Measurements from ENCODE around the gene FAM227A. TPM values are rescaled to one million over a fixed set of nuclear protein-coding genes. Genes with fewer than 3 reads are reported as not detected.

The FAM227A gene
- total and polyA plus RNA-seq, 2 of the 13 experiments (the other 11 are each of a cell fraction or from before 2014, with no cell fraction given), result 1.0 to 1.5 TPM

- no peak overlapping the region for H3K4me2 ChIP-seq (ENCODE audit: low read depth, low read length)
- H3K9me3 ChIP-seq (ENCODE audit: low read length), result no peaks in the 10 kb centered on the region
- ChIA-PET POLR2A (no interaction called here), CTCF (ENCODE audit: low intra/inter-chr PET ratio, low total read pairs) (no interaction called here)
- in situ Hi-C loops (cut with HindIII; ENCODE audit: extremely low pct_ligation_motif_present, low pct_unique_long_range_greater_than_20kb), result no loop called here
- no peak for TF ChIP-seq JDP2 (CRISPR knock-in tag; IDR thresholded peaks at IDR 0.05; ENCODE audit: borderline replicate concordance)
- no peak for TF ChIP-seq ZBTB46 (CRISPR knock-in tag; IDR thresholded peaks at IDR 0.05; ENCODE audit: borderline replicate concordance)
- no peak for TF ChIP-seq ONECUT2 (CRISPR knock-in tag; IDR thresholded peaks at IDR 0.05)
- TF ChIP-seq DPF2 (CRISPR knock-in tag; IDR thresholded peaks at IDR 0.05; ENCODE audit: borderline replicate concordance, low read depth), result no peak
- no peak for TF ChIP-seq CBX5 (CRISPR knock-in tag; IDR thresholded peaks at IDR 0.05; ENCODE audit: borderline replicate concordance)
- TF ChIP-seq HOXA5 (CRISPR knock-in tag; IDR thresholded peaks at IDR 0.05), result no peak
- no peak for TF ChIP-seq ZNF772 (CRISPR knock-in tag; IDR thresholded peaks at IDR 0.05)
- no peak for TF ChIP-seq NPAS2 (CRISPR knock-in tag; IDR thresholded peaks at IDR 0.05; ENCODE audit: borderline replicate concordance)
- no peak for TF ChIP-seq UBTF (CRISPR knock-in tag; IDR thresholded peaks at IDR 0.05)
- TF ChIP-seq CREB1 (IDR thresholded peaks at IDR 0.05), result no peak
- TF ChIP-seq CREB1 (CRISPR knock-in tag; IDR thresholded peaks at IDR 0.05), result no peak
- no peak for TF ChIP-seq SRSF4 (IDR thresholded peaks at IDR 0.05; ENCODE audit: low read depth, low read length, poor library complexity, severe bottlenecking)
- H3K4me3 ChIP-seq (replicated peaks in 1 of 3; ENCODE audit: insufficient read depth in 1 of 3, low read depth in 2 of 3, low read length in 3 of 3), result no peak overlapping the region
- H3K4me1 ChIP-seq (ENCODE audit: insufficient read depth, low read length), result no peaks in the 10 kb centered on the region
- H4K20me1 ChIP-seq (ENCODE audit: insufficient read depth, low read length), result no peaks in the 10 kb centered on the region
- no TSS peak for BruUV-seq (replicated peaks)
- no peaks in the 10 kb centered on the region for H3K27me3 ChIP-seq (ENCODE audit: control insufficient read depth in 1 of 2, insufficient read depth in 2 of 2, low read length in 2 of 2)
- DNase-seq (ENCODE audit: low spot score) (no peak), FAIRE-seq (no peak), ATAC-seq (no peak)
- no peaks in the 10 kb centered on the region for H3K79me2 ChIP-seq (ENCODE audit: insufficient read depth, low read length)
- no peak overlapping the region for H3K27ac ChIP-seq (ENCODE audit: extremely low read length, insufficient read depth, low read length)
- intact Hi-C loops (cut with micrococcal nuclease; ENCODE audit: unreplicated experiment), result no loop called here
- no peak overlapping the region for H2AFZ ChIP-seq (ENCODE audit: low read length)
- no peaks in the 10 kb centered on the region for H3K36me3 ChIP-seq (replicated peaks in 1 of 2; ENCODE audit: control insufficient read depth in 1 of 2, insufficient read depth in 2 of 2, low read length in 2 of 2)
- no peak overlapping the region for H3K9ac ChIP-seq (ENCODE audit: insufficient read depth, low read depth, low read length)
- 60% methylated on average over 1 of the region's 2 CpGs for WGBS (ENCODE audit: low lambda C conversion rate)
These were observed 54.9 kb downstream of the FAM227A start for GRCh38 chr22:38601221-38601764.

All from HepG2 (cell line).